ENCODE results near the gene ERBB4. TPM values are rescaled to one million over a fixed set of nuclear protein-coding genes. Genes with fewer than 3 reads are reported as not detected.
"Not testable (repeated sequence)": the region's sequence is repeated elsewhere in the genome, so short reads cannot be mapped to it uniquely, and the experiment has no call there.

Gene ERBB4
- total RNA-seq, 8 experiments from 2014 or later, result 0.14 to 27.9 (median 7.9) TPM

GRCh38 chr2:211724933-211725332 lies 813.7 kb downstream of the ERBB4 start:
- Histone ChIP-seq H3K4me3 (no peak overlapping the region), H3K27ac (no peak overlapping the region), H3K4me1 (replicated peaks in 1 of 2) (peaks cover 0 to 10% of the 10 kb centered on the region in 2 donors)
- peak in 2 of 8 experiments; percentile 38 to 53 for ATAC-seq (replicated peaks in 6 of 8)
- in situ Hi-C loops (cut with MboI; ENCODE audit: low pct_unique_long_range_greater_than_20kb in 2 of 9, low sequenced_read_pairs in 9 of 9, unreplicated experiment in 9 of 9), result no loop called here
- 23 to 100% (median 91%) methylated on average over 2 to 5 of the region's 5 CpGs; no CpG with 5 or more reads in 1 of the 10 experiments for WGBS, 10 experiments

DNA sequence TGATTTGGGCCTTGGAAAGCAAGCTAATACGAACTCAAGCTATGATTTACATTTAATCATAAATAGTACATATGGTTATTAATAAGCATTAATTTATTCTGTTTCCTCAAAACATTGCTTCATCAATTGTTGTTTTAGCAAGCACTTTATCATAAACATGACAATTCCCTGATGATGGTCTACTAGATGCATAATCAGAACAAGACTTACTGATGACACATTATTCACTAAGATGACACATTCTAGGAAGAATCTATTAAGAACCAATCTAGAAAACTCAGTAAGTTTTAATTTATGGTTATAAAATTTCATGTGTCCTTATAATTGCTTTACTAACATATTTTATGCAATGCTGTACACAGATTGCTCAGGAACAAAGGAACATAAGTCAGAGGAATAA lies 815.2 kb downstream of the ERBB4 start:
- H3K27ac ChIP-seq, result no peak overlapping the region
- peak in 5 of 8 experiments; percentile 16 to 72 (median 43) for ATAC-seq (replicated peaks in 6 of 8)
- 17 to 100% (median 80%) methylated on average over 1 of the region's 1 CpG; no CpG with 5 or more reads in 1 of the 10 experiments for WGBS, 10 experiments

GRCh38 chr2:211722928-211723327 lies 815.7 kb downstream of the ERBB4 start:
- ATAC-seq (replicated peaks in 6 of 8), result peak in 2 of 8 experiments; percentile 35 to 44
- H3K4me1 ChIP-seq (replicated peaks in 1 of 2), result peaks cover 0 to 10% of the 10 kb centered on the region in 2 donors
- in situ Hi-C loops (cut with MboI; ENCODE audit: low pct_unique_long_range_greater_than_20kb in 2 of 9, low sequenced_read_pairs in 9 of 9, unreplicated experiment in 9 of 9), result no loop called here

More for the DNA sequence above, 815.2 kb downstream of the ERBB4 start:
- Histone ChIP-seq H3K4me3 (no peak overlapping the region), H3K4me1 (replicated peaks in 1 of 2) (peaks cover 0 to 10% of the 10 kb centered on the region in 2 donors)
- in situ Hi-C loops (cut with MboI; ENCODE audit: low pct_unique_long_range_greater_than_20kb in 2 of 9, low sequenced_read_pairs in 9 of 9, unreplicated experiment in 9 of 9), result no loop called here

DNA sequence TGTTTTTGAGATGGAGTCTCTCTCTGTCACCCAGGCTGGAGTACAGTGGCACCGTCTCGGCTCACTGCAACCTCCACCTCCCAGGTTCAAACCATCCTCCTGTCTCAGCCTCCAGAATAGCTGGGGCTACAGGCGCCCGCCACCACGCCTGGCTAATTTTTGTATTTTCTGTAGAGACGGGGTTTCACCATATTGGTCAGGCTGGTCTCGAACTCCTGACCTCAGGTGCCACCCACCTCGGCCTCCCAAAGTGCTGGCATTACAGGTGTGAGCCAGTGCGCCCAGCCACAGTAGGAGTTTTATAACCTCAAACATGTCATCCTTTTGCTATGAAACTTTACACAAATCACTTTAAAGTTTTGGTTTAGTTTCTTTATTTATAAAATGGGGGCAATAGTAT lies 816.7 kb downstream of the ERBB4 start:
- in situ Hi-C loops (cut with MboI; ENCODE audit: low pct_unique_long_range_greater_than_20kb in 2 of 9, low sequenced_read_pairs in 9 of 9, unreplicated experiment in 9 of 9); H3K4me3 ChIP-seq; H3K27ac ChIP-seq; ATAC-seq (replicated peaks in 6 of 8): not testable (repeated sequence)
- H3K4me1 ChIP-seq (replicated peaks in 1 of 2), result peaks cover 0 to 10% of the 10 kb centered on the region in 2 donors
- WGBS, 10 experiments, result 10 to 94% (median 54%) methylated on average over 2 to 7 of the region's 9 CpGs; no CpG with 5 or more reads in 2 of the 10 experiments

More at GRCh38 chr2:211722928-211723327, 815.7 kb downstream of the ERBB4 start:
- WGBS, 10 experiments, result 0 to 100% (median 82%) methylated on average over 1 to 2 of the region's 2 CpGs
- Histone ChIP-seq H3K4me3 (no peak overlapping the region), H3K27ac (no peak overlapping the region)

GRCh38 chr2:211709389-211709788 lies 829.2 kb downstream of the ERBB4 start:
- in situ Hi-C loops (cut with MboI; ENCODE audit: low pct_unique_long_range_greater_than_20kb in 2 of 9, low sequenced_read_pairs in 9 of 9, unreplicated experiment in 9 of 9), result no loop called here
- no peak overlapping the region for H3K27ac ChIP-seq
- ATAC-seq (replicated peaks in 6 of 8), result no peak
- no peaks in the 10 kb centered on the region for H3K4me1 ChIP-seq (replicated peaks in 1 of 2)
- H3K4me3 ChIP-seq, result no peak overlapping the region
- 0 to 88% (median 80%) methylated on average over 1 of the region's 1 CpG; no CpG with 5 or more reads in 5 of the 10 experiments for WGBS, 10 experiments

DNA sequence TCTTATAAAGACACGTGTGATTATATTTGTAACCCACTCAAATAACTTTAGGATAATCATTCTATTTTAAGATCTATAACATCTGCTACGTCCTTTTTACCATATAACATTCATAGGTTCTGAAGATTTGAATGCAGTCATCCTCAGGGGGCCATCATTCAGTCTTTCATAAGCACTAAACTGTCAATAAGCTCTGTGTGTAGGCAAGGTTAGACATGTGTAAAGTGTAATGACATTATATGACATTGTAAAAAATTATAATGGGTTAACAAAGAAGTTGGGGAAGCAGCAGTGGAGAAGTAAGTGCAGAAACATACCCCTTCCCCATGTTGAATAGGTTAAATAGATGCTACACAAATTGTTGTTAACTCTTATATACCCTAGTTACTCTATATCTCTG lies 845.9 kb downstream of the ERBB4 start:
- H3K4me1 ChIP-seq (replicated peaks in 1 of 2), result no peaks in the 10 kb centered on the region
- H3K4me3 ChIP-seq, result no peak overlapping the region
- no peak for ATAC-seq (replicated peaks in 6 of 8)
- no peak overlapping the region for H3K27ac ChIP-seq
- 0 to 100% (median 40%) methylated on average over 1 to 2 of the region's 2 CpGs; no CpG with 5 or more reads in 3 of the 10 experiments for WGBS, 10 experiments
- in situ Hi-C loops (cut with MboI; ENCODE audit: low pct_unique_long_range_greater_than_20kb in 2 of 9, low sequenced_read_pairs in 9 of 9, unreplicated experiment in 9 of 9), result no loop called here

DNA sequence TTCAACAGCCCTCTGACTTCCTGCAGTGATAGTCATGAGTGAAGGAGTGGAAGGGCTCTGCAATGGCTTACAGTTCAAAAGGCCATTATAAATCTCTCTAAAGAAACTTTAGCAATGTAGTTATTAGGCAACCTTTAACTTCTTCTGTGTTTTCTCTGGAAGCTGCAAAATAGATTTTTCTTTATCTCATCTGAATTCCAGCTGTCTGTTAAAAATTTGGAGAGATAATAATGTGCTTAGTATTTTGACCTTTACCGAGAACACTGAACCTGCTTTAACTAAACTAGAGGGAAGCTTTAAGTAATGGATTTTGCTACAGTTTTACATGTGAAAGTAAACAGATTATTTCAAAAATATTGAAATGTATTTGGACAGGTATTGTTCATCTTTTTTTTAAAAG lies 847.9 kb downstream of the ERBB4 start:
- Histone ChIP-seq H3K4me1 (replicated peaks in 1 of 2) (no peaks in the 10 kb centered on the region), H3K4me3 (no peak overlapping the region), H3K27ac (no peak overlapping the region)
- WGBS, 10 experiments, result 0 to 100% (median 83%) methylated on average over 1 of the region's 1 CpG; no CpG with 5 or more reads in 1 of the 10 experiments
- no peak for ATAC-seq (replicated peaks in 6 of 8)
- in situ Hi-C loops (cut with MboI; ENCODE audit: low pct_unique_long_range_greater_than_20kb in 2 of 9, low sequenced_read_pairs in 9 of 9, unreplicated experiment in 9 of 9), result no loop called here

DNA sequence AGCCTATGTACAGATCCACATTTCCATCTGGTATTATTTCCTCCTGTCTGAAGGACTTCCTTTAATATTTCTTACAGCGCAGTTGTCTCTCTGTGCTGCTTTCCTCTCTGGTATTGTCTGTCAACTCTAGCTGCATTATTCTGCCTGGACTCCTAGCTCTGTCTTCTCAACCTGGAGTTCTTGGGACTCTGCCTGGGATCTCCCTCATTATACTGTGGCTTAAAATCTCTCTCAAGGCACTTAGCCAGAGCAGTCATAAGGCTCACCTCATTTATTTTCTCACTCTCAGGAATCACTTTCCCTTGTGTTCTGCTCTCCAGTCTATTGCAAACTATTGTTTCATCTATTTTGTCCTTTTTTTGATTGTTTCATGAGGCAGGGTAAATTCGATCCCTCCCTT lies 850.4 kb downstream of the ERBB4 start:
- in situ Hi-C loops (cut with MboI; ENCODE audit: low pct_unique_long_range_greater_than_20kb in 2 of 9, low sequenced_read_pairs in 9 of 9, unreplicated experiment in 9 of 9), result no loop called here
- ATAC-seq (replicated peaks in 6 of 8), result no peak

DNA sequence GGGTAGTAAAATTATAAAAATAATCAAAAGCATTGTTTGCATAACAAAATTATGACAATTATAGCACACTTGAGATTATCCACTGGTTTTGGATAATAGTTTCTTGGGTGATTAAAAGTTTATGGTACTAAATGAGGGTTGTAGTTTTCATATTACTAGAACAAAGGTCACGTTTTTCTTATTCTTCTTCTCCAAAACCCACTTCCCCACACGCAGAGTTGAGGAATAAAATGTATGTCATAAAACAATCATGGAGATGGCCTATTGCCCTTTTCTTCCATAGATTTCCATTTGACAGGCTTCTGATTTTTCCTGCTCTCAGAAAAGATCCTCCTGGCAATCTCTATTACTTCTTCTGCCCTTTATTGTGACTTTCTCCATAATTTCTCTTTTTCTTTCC lies 863.9 kb downstream of the ERBB4 start:
- ATAC-seq (replicated peaks in 6 of 8), result no peak

More for the DNA sequence above, 850.4 kb downstream of the ERBB4 start:
- no peak overlapping the region for H3K4me3 ChIP-seq
- no peak overlapping the region for H3K27ac ChIP-seq
- no peaks in the 10 kb centered on the region for H3K4me1 ChIP-seq (replicated peaks in 1 of 2)
- 0 to 85% (median 54%) methylated on average over 1 to 2 of the region's 2 CpGs for WGBS, 10 experiments

DNA sequence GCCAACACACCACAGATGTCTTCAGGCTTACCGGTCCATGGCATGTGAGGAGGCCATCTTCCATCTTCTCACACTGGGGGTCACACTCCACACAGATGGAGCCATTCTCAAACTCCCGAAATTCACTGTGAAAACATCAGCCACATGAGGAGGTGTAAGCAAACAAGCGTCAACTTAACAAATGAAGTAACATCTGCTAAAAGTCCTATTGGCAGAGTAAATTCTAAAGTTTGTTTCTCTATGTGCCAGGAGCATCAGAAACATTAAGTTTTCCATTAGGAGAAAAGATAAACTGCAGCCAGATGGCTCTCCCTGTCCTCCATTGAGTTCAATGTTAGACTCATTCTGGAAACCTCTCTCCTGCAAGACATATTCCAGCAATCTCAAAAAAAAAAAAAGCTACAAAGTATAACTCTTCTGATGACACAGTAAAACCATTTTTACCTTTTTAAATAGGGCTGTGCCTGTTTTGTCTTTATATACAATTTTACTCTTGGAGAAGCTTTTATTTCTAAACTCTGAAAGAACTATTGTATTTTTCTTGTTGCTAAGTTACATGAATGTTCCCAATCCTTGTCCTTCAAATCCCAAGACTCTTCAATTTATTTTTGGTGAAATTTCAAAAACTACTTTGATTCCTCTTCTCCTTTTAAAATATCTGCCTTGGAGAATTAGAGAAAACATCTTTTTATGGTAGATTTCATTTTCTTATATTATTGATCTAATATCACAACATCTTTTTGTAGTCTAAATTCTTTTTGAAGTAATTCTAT lies 865.3 kb downstream of the ERBB4 start:
- WGBS, 10 experiments, result 0 to 93% (median 76%) methylated on average over 1 to 3 of the region's 3 CpGs; no CpG with 5 or more reads in 5 of the 10 experiments
- ATAC-seq (replicated peaks in 6 of 8), result no peak
- Histone ChIP-seq H3K27ac (no peak overlapping the region), H3K4me3 (no peak overlapping the region), H3K4me1 (replicated peaks in 1 of 2) (no peaks in the 10 kb centered on the region)
- in situ Hi-C loops (cut with MboI; ENCODE audit: low pct_unique_long_range_greater_than_20kb in 2 of 9, low sequenced_read_pairs in 9 of 9, unreplicated experiment in 9 of 9), result no loop called here

More for the DNA sequence above, 863.9 kb downstream of the ERBB4 start:
- in situ Hi-C loops (cut with MboI; ENCODE audit: low pct_unique_long_range_greater_than_20kb in 2 of 9, low sequenced_read_pairs in 9 of 9, unreplicated experiment in 9 of 9), result no loop called here
- no peaks in the 10 kb centered on the region for H3K4me1 ChIP-seq (replicated peaks in 1 of 2)
- no peak overlapping the region for H3K27ac ChIP-seq
- 0 to 100% (median 73%) methylated on average over 1 to 2 of the region's 2 CpGs for WGBS, 10 experiments
- no peak overlapping the region for H3K4me3 ChIP-seq

- no peak overlapping the region for H3K4me3 ChIP-seq
- H3K27ac ChIP-seq, result no peak overlapping the region
- no peak for ATAC-seq (replicated peaks in 6 of 8)
- in situ Hi-C loops (cut with MboI; ENCODE audit: low pct_unique_long_range_greater_than_20kb in 2 of 9, low sequenced_read_pairs in 9 of 9, unreplicated experiment in 9 of 9), result no loop called here
- WGBS, 10 experiments, result 0 to 100% (median 75%) methylated on average over 1 of the region's 1 CpG; no CpG with 5 or more reads in 4 of the 10 experiments
- H3K4me1 ChIP-seq (replicated peaks in 1 of 2), result no peaks in the 10 kb centered on the region
Measured at GRCh38 chr2:211671977-211672376, 866.6 kb downstream of the ERBB4 start.

GRCh38 chr2:211665299-211665698 lies 873.3 kb downstream of the ERBB4 start:
- ATAC-seq (replicated peaks in 6 of 8), result no peak
- in situ Hi-C loops (cut with MboI; ENCODE audit: low pct_unique_long_range_greater_than_20kb in 2 of 9, low sequenced_read_pairs in 9 of 9, unreplicated experiment in 9 of 9), result no loop called here
- 0 to 67% (median 29%) methylated on average over 1 to 2 of the region's 2 CpGs; no CpG with 5 or more reads in 3 of the 10 experiments for WGBS, 10 experiments
- Histone ChIP-seq H3K4me3 (no peak overlapping the region), H3K27ac (no peak overlapping the region), H3K4me1 (replicated peaks in 1 of 2) (peaks cover 2 to 5% of the 10 kb centered on the region in 2 donors)

DNA sequence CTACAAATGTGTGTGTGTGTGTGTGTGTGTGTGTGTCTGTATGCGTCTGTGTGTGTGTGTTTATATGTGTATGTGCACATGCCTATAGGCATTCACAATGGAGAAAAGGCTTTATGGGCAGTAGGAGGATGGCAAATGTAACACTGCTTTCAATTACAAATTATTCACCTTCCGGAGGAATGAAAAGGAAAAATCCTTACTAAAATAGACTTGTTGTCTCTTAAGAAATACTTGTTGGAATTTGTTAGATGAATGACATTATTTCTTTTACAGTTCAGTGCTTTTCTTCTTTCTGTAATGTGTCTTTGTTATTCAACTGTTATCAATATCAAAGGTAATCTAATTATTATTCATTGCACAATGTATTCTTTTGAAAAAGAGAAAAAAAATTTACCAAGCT lies 874.3 kb downstream of the ERBB4 start:
- WGBS, 10 experiments, result 10 to 100% (median 57%) methylated on average over 1 to 2 of the region's 2 CpGs
- no peak for ATAC-seq (replicated peaks in 6 of 8)
- H3K27ac ChIP-seq, result no peak overlapping the region
- in situ Hi-C loops (cut with MboI; ENCODE audit: low pct_unique_long_range_greater_than_20kb in 2 of 9, low sequenced_read_pairs in 9 of 9, unreplicated experiment in 9 of 9), result no loop called here
- no peak overlapping the region for H3K4me3 ChIP-seq
- H3K4me1 ChIP-seq (replicated peaks in 1 of 2), result peaks cover 2 to 5% of the 10 kb centered on the region in 2 donors
